Measurements from ENCODE around the gene SLFN12L. TPM values are rescaled to one million over a fixed set of nuclear protein-coding genes. Genes with fewer than 3 reads are reported as not detected.

The SLFN12L gene
- total and polyA plus RNA-seq, 10 of the 15 experiments (the other 5 are each of a cell fraction or from before 2014, with no cell fraction given) = 1.0 to 21.3 (median 9.4) TPM

GRCh38 chr17:35423761-35424160, 113.7 kb downstream of the SLFN12L start:
- no peaks in the 10 kb centered on the region for H4K20me1 ChIP-seq (ENCODE audit: control insufficient read depth, insufficient read depth)
- in situ Hi-C loops (cut with MboI) (no loop called here), intact Hi-C loops (cut with micrococcal nuclease; ENCODE audit: unreplicated experiment) (no loop called here)
- ChIA-PET SMC1A (ENCODE audit: uncharacterized antibody, unreplicated experiment) (interaction anchor here (0.8 kb wide), 1 partner anchor 9 kb away, joined by 4 read pairs; no protein-coding TSS in a partner anchor), CTCF (no interaction called here), POLR2A (interaction anchor here (0.6 kb wide), 1 partner anchor 26 kb away, joined by 5 read pairs; no protein-coding TSS in a partner anchor), RAD21 (ENCODE audit: unreplicated experiment) (no interaction called here)
- H2AFZ ChIP-seq (ENCODE audit: control insufficient read depth, low read depth, low read length) = no peak overlapping the region
- H3K4me1 ChIP-seq (ENCODE audit: control insufficient read depth, insufficient read depth, low read length) = peaks cover 2% of the 10 kb centered on the region; the same call in 1 of the 2 replicates
- H3K27me3 ChIP-seq (replicated peaks in 1 of 2; ENCODE audit: control insufficient read depth in 2 of 2, insufficient read depth in 2 of 2, low read length in 1 of 2) = no peaks in the 10 kb centered on the region
- H3K27ac ChIP-seq (ENCODE audit: control insufficient read depth, insufficient read depth) = no peak overlapping the region
- ATAC-seq (no peak), FAIRE-seq (no peak), DNase-seq (ENCODE audit: low read depth, low spot score) (no peak)
- no peak for TF ChIP-seq SMC3 (IDR thresholded peaks at IDR 0.05; ENCODE audit: borderline replicate concordance, low read length)
- TF ChIP-seq WRNIP1 (IDR thresholded peaks at IDR 0.05; ENCODE audit: borderline replicate concordance, low read depth, low read length) = no peak
- no peak for TF ChIP-seq HDAC2 (IDR thresholded peaks at IDR 0.05)
- no peak for TF ChIP-seq MYC (IDR thresholded peaks at IDR 0.05; ENCODE audit: insufficient read depth, insufficient read length, insufficient replicate concordance, low read length, severe bottlenecking)
- TF ChIP-seq, protein P1, sequence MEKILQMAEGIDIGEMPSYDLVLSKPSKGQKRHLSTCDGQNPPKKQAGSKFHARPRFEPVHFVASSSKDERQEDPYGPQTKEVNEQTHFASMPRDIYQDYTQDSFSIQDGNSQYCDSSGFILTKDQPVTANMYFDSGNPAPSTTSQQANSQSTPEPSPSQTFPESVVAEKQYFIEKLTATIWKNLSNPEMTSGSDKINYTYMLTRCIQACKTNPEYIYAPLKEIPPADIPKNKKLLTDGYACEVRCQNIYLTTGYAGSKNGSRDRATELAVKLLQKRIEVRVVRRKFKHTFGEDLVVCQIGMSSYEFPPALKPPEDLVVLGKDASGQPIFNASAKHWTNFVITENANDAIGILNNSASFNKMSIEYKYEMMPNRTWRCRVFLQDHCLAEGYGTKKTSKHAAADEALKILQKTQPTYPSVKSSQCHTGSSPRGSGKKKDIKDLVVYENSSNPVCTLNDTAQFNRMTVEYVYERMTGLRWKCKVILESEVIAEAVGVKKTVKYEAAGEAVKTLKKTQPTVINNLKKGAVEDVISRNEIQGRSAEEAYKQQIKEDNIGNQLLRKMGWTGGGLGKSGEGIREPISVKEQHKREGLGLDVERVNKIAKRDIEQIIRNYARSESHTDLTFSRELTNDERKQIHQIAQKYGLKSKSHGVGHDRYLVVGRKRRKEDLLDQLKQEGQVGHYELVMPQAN (conservative IDR thresholded peaks at IDR 0.05) = no peak
- peaks cover 7% of the 10 kb centered on the region for H3K79me2 ChIP-seq (ENCODE audit: control insufficient read depth, insufficient read depth, low read length)
- WGBS (ENCODE audit: insufficient coverage, insufficient replicate concordance, low lambda C conversion rate, missing lambda C conversion rate) = 92% methylated on average over 4 of the region's 4 CpGs
- no peaks in the 10 kb centered on the region for H3K9me3 ChIP-seq (replicated peaks; ENCODE audit: control insufficient read depth, insufficient read depth, low read length)
- peaks cover 0 to under 1% of the 10 kb centered on the region in 2 experiments; a peak in 2 of 4 replicates for H3K36me3 ChIP-seq (ENCODE audit: control insufficient read depth in 2 of 2, insufficient read depth in 2 of 2, low read length in 1 of 2)
- no peak overlapping the region for H3K4me3 ChIP-seq
- H3K9ac ChIP-seq (ENCODE audit: control insufficient read depth, insufficient read depth, low read length) = no peak overlapping the region
- BruUV-seq (replicated peaks) = no TSS peak
- H3K4me2 ChIP-seq (ENCODE audit: control insufficient read depth, insufficient read depth) = no peak overlapping the region

Small RNA genes lying within 50 kb of the gene (small RNA-seq; reads per million reads assigned to genes)
- gene AC015911.1 = not detected
- gene SNORD7 = 59.4 reads per million, percentile 99 among the genes with 10 or more reads in this experiment

Other genes starting within 250 kb of the SLFN12L start
Only the 7 nearest of the 9 such genes appear.
- 28.4 and 37.5 TPM in 2 replicates for gene SLFN11, start 164.1 kb downstream of the SLFN12L start, total RNA-seq (2014; rRNA removed)
- gene SLFN11, start 164.1 kb downstream of the SLFN12L start, total RNA-seq (2014; rRNA removed; fragmentation: Illumina TruSeq; extraction: Trizol) = 38.9 and 39.7 TPM in 2 replicates
- 30.9 and 33.7 TPM in 2 replicates for gene SLFN11, start 164.1 kb downstream of the SLFN12L start, total RNA-seq (2021)
- gene SLFN11, start 164.1 kb downstream of the SLFN12L start, polyA plus RNA-seq (2011; rRNA removed) = 2.1 and 2.5 TPM in 2 replicates
- gene SLFN11, start 164.1 kb downstream of the SLFN12L start, polyA plus RNA-seq (2014; fragmentation: Illumina TruSeq; extraction: Trizol) = 34.3 and 43.8 TPM in 2 replicates
- gene SLFN11, start 164.1 kb downstream of the SLFN12L start, polyA plus RNA-seq (2014; fragmentation: Nextera tagmentation; extraction: Ambion mirVana) = 1 to 10 TPM; 7.9 to 8.0 TPM
- gene SLFN11, start 164.1 kb downstream of the SLFN12L start, polyA plus RNA-seq (2014; rRNA removed) = 26.5 and 30.5 TPM in 2 replicates
- gene SLFN11, start 164.1 kb downstream of the SLFN12L start, polyA plus RNA-seq (2016; fragmentation: Nextera tagmentation; extraction: Ambion mirVana) = 10 to 100 TPM; 30.6 to 33.8 TPM
- 15.0 and 16.9 TPM in 2 replicates for gene SLFN12, start 105.2 kb downstream of the SLFN12L start, total RNA-seq (2014; rRNA removed)
- gene SLFN12, start 105.2 kb downstream of the SLFN12L start, total RNA-seq (2014; rRNA removed; fragmentation: Illumina TruSeq; extraction: Trizol) = 16.4 and 18.2 TPM in 2 replicates
- 11.6 and 12.8 TPM in 2 replicates for gene SLFN12, start 105.2 kb downstream of the SLFN12L start, total RNA-seq (2021)
- gene SLFN12, start 105.2 kb downstream of the SLFN12L start, polyA plus RNA-seq (2011; rRNA removed) = 12.7 and 18.2 TPM in 2 replicates
- 18.5 and 24.8 TPM in 2 replicates for gene SLFN12, start 105.2 kb downstream of the SLFN12L start, polyA plus RNA-seq (2014; fragmentation: Illumina TruSeq; extraction: Trizol)
- gene SLFN12, start 105.2 kb downstream of the SLFN12L start, polyA plus RNA-seq (2014; fragmentation: Nextera tagmentation; extraction: Ambion mirVana) = 10 to 100 TPM; 11.2 to 14.8 TPM
- 7.9 and 14.2 TPM in 2 replicates for gene SLFN12, start 105.2 kb downstream of the SLFN12L start, polyA plus RNA-seq (2014; rRNA removed)
- 10 to 100 TPM in 1 of 2 experiments, 1 to 10 TPM in 1; 8.7 to 10.2 TPM for gene SLFN12, start 105.2 kb downstream of the SLFN12L start, polyA plus RNA-seq (2016; fragmentation: Nextera tagmentation; extraction: Ambion mirVana)
- gene SLFN13, start 88.9 kb downstream of the SLFN12L start, total RNA-seq (2014; rRNA removed) = 56.3 and 56.4 TPM in 2 replicates
- gene SLFN13, start 88.9 kb downstream of the SLFN12L start, total RNA-seq (2014; rRNA removed; fragmentation: Illumina TruSeq; extraction: Trizol) = 41.0 and 42.2 TPM in 2 replicates
- 51.5 and 64.4 TPM in 2 replicates for gene SLFN13, start 88.9 kb downstream of the SLFN12L start, total RNA-seq (2021)
- gene SLFN13, start 88.9 kb downstream of the SLFN12L start, polyA plus RNA-seq (2011; rRNA removed) = 62.0 and 91.9 TPM in 2 replicates
- 82.4 and 94.6 TPM in 2 replicates for gene SLFN13, start 88.9 kb downstream of the SLFN12L start, polyA plus RNA-seq (2014; fragmentation: Illumina TruSeq; extraction: Trizol)
- gene SLFN13, start 88.9 kb downstream of the SLFN12L start, polyA plus RNA-seq (2014; fragmentation: Nextera tagmentation; extraction: Ambion mirVana) = 10 to 100 TPM; 12.4 to 20.2 TPM
- 72.5 and 81.9 TPM in 2 replicates for gene SLFN13, start 88.9 kb downstream of the SLFN12L start, polyA plus RNA-seq (2014; rRNA removed)
- 10 to 100 TPM; 61.7 to 63.3 TPM for gene SLFN13, start 88.9 kb downstream of the SLFN12L start, polyA plus RNA-seq (2016; fragmentation: Nextera tagmentation; extraction: Ambion mirVana)
- 0.06 TPM in 1 of 2 replicates, not detected in the other for gene SLFN14, start 23.1 kb upstream of the SLFN12L start, total RNA-seq (2014; rRNA removed)
- not detected in 2 replicates for gene SLFN14, start 23.1 kb upstream of the SLFN12L start, total RNA-seq (2014; rRNA removed; fragmentation: Illumina TruSeq; extraction: Trizol)
- gene SLFN14, start 23.1 kb upstream of the SLFN12L start, total RNA-seq (2021) = not detected in 2 replicates
- gene SLFN14, start 23.1 kb upstream of the SLFN12L start, polyA plus RNA-seq (2011; rRNA removed) = not detected in 2 replicates
- gene SLFN14, start 23.1 kb upstream of the SLFN12L start, polyA plus RNA-seq (2014; fragmentation: Illumina TruSeq; extraction: Trizol) = 0.05 TPM in 1 of 2 replicates, not detected in the other
- gene SLFN14, start 23.1 kb upstream of the SLFN12L start, polyA plus RNA-seq (2014; fragmentation: Nextera tagmentation; extraction: Ambion mirVana) = under 1 TPM; 0.06 to 0.11 TPM
- gene SLFN14, start 23.1 kb upstream of the SLFN12L start, polyA plus RNA-seq (2014; rRNA removed) = not detected in 2 replicates
- gene SLFN14, start 23.1 kb upstream of the SLFN12L start, polyA plus RNA-seq (2016; fragmentation: Nextera tagmentation; extraction: Ambion mirVana) = not detected
- 4.5 and 6.8 TPM in 2 replicates for gene PEX12, start 40.9 kb upstream of the SLFN12L start, total RNA-seq (2014; rRNA removed)
- 4.4 and 4.5 TPM in 2 replicates for gene PEX12, start 40.9 kb upstream of the SLFN12L start, total RNA-seq (2014; rRNA removed; fragmentation: Illumina TruSeq; extraction: Trizol)
- gene PEX12, start 40.9 kb upstream of the SLFN12L start, total RNA-seq (2021) = 4.7 and 4.9 TPM in 2 replicates
- 14.0 and 15.8 TPM in 2 replicates for gene PEX12, start 40.9 kb upstream of the SLFN12L start, polyA plus RNA-seq (2011; rRNA removed)
- 5.4 and 5.9 TPM in 2 replicates for gene PEX12, start 40.9 kb upstream of the SLFN12L start, polyA plus RNA-seq (2014; fragmentation: Illumina TruSeq; extraction: Trizol)
- 1 to 10 TPM; 2.9 TPM for gene PEX12, start 40.9 kb upstream of the SLFN12L start, polyA plus RNA-seq (2014; fragmentation: Nextera tagmentation; extraction: Ambion mirVana)
- gene PEX12, start 40.9 kb upstream of the SLFN12L start, polyA plus RNA-seq (2014; rRNA removed) = 3.5 TPM in 2 replicates
- 1 to 10 TPM; 5.0 TPM for gene PEX12, start 40.9 kb upstream of the SLFN12L start, polyA plus RNA-seq (2016; fragmentation: Nextera tagmentation; extraction: Ambion mirVana)
- gene AP2B1, start 49.6 kb upstream of the SLFN12L start, total RNA-seq (2014; rRNA removed) = 53.1 and 55.7 TPM in 2 replicates
- gene AP2B1, start 49.6 kb upstream of the SLFN12L start, total RNA-seq (2014; rRNA removed; fragmentation: Illumina TruSeq; extraction: Trizol) = 44.5 and 45.0 TPM in 2 replicates
- gene AP2B1, start 49.6 kb upstream of the SLFN12L start, total RNA-seq (2021) = 112 and 115 TPM in 2 replicates
- 97.9 and 103 TPM in 2 replicates for gene AP2B1, start 49.6 kb upstream of the SLFN12L start, polyA plus RNA-seq (2011; rRNA removed)
- 83.0 and 98.2 TPM in 2 replicates for gene AP2B1, start 49.6 kb upstream of the SLFN12L start, polyA plus RNA-seq (2014; fragmentation: Illumina TruSeq; extraction: Trizol)
- 10 to 100 TPM; 18.6 to 24.3 TPM for gene AP2B1, start 49.6 kb upstream of the SLFN12L start, polyA plus RNA-seq (2014; fragmentation: Nextera tagmentation; extraction: Ambion mirVana)
- gene AP2B1, start 49.6 kb upstream of the SLFN12L start, polyA plus RNA-seq (2014; rRNA removed) = 46.4 and 53.0 TPM in 2 replicates
- 10 to 100 TPM; 54.7 to 57.5 TPM for gene AP2B1, start 49.6 kb upstream of the SLFN12L start, polyA plus RNA-seq (2016; fragmentation: Nextera tagmentation; extraction: Ambion mirVana)
- gene RASL10B, start 194.0 kb upstream of the SLFN12L start, total RNA-seq (2014; rRNA removed) = not detected in 2 replicates
- gene RASL10B, start 194.0 kb upstream of the SLFN12L start, total RNA-seq (2014; rRNA removed; fragmentation: Illumina TruSeq; extraction: Trizol) = not detected in 2 replicates
- gene RASL10B, start 194.0 kb upstream of the SLFN12L start, total RNA-seq (2021) = 0.05 TPM in 1 of 2 replicates, not detected in the other
- gene RASL10B, start 194.0 kb upstream of the SLFN12L start, polyA plus RNA-seq (2011; rRNA removed) = not detected in 2 replicates
- gene RASL10B, start 194.0 kb upstream of the SLFN12L start, polyA plus RNA-seq (2014; fragmentation: Illumina TruSeq; extraction: Trizol) = not detected in 2 replicates
- gene RASL10B, start 194.0 kb upstream of the SLFN12L start, polyA plus RNA-seq (2014; fragmentation: Nextera tagmentation; extraction: Ambion mirVana) = not detected
- not detected in 2 replicates for gene RASL10B, start 194.0 kb upstream of the SLFN12L start, polyA plus RNA-seq (2014; rRNA removed)
- not detected for gene RASL10B, start 194.0 kb upstream of the SLFN12L start, polyA plus RNA-seq (2016; fragmentation: Nextera tagmentation; extraction: Ambion mirVana)

All from GM12878 (cell line).